ENCODE data around the gene OSBPL10. TPM values are rescaled to one million over a fixed set of nuclear protein-coding genes. Genes with fewer than 3 reads are reported as not detected.

Gene OSBPL10
- total and polyA plus RNA-seq, 2 donors (not counting 1 experiment from before 2014, with no cell fraction given): 88.5 to 310 TPM

DNA sequence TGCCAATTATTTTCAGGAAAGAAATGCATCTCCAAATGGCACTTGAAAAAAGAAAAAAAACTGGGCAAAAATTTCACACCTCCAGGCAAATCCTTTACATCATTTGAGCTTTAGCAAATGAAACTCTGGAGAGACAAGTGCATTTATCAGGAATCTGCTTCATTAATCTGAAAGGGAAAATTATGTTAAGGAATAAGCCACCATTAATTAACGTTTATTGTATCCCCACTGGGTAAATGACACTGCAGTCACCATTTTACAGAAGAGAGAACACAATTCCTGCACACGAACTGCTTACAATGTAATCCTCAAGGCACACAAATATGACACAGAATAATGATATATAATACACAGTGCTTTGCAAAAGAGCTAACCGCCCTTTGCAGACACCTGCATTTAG lies 217.3 kb downstream of the OSBPL10 start:
- Histone ChIP-seq H3K4me3 (ENCODE audit: control extremely low read depth in 1 of 5, extremely low read depth in 1 of 5, insufficient read depth in 1 of 5, low read depth in 2 of 5, low read length in 4 of 5) (no peak overlapping the region), H3K4me1 (ENCODE audit: control insufficient read depth in 2 of 2, insufficient read depth in 2 of 2, low read length in 2 of 2) (peaks cover 0 to 11% of the 10 kb centered on the region in 2 donors), H2AFZ (ENCODE audit: insufficient read depth, low read depth, low read length, poor library complexity, severe bottlenecking) (no peak overlapping the region), H3K27ac (ENCODE audit: low read length in 2 of 2) (no peak overlapping the region), H3K4me2 (replicated peaks; ENCODE audit: low read depth, low read length, poor library complexity, severe bottlenecking) (no peak overlapping the region), H3K27me3 (replicated peaks in 1 of 4; ENCODE audit: control extremely low read depth in 1 of 4, control insufficient read depth in 3 of 4, insufficient read depth in 4 of 4, low read length in 3 of 4) (no peaks in the 10 kb centered on the region), H3K36me3 (replicated peaks in 1 of 2; ENCODE audit: control extremely low read depth in 1 of 2, control insufficient read depth in 1 of 2, extremely low read depth in 1 of 2, insufficient read depth in 2 of 2, low read length in 1 of 2) (peaks cover 4 to 32% of the 10 kb centered on the region in 2 experiments), H3K9me3 (ENCODE audit: control extremely low read depth in 1 of 3, control insufficient read depth in 2 of 3, insufficient read depth in 1 of 3, low read length in 2 of 3) (no peaks in the 10 kb centered on the region), H4K20me1 (ENCODE audit: control insufficient read depth, insufficient read depth, low read length, poor library complexity, severe bottlenecking) (peaks cover 52% of the 10 kb centered on the region), H3K9ac (ENCODE audit: low read length) (no peak overlapping the region), H3K79me2 (ENCODE audit: control insufficient read depth, insufficient read depth, low read length) (peaks cover 58% of the 10 kb centered on the region)
- WGBS (ENCODE audit: insufficient coverage): no CpG with 5 or more reads among the region's 3 CpGs
- Mint-ChIP-seq H3K4me3 (no peak overlapping the region), H3K27ac (peak overlapping the region; percentile 7), H3K9me3 (ENCODE audit: insufficient read depth) (no peaks in the 10 kb centered on the region), H3K4me1 (peaks cover 70% of the 10 kb centered on the region), H3K27me3 (no peaks in the 10 kb centered on the region)
- intact Hi-C loops (cut with micrococcal nuclease): no loop called here
- no peak for ATAC-seq (ENCODE audit: low read depth)
- no peak for TF ChIP-seq EZH2 (IDR thresholded peaks at IDR 0.05; ENCODE audit: borderline replicate concordance, insufficient read depth, low read depth, low read length, poor library complexity, severe bottlenecking)
- TF ChIP-seq CTCF (IDR thresholded peaks at IDR 0.05): no peak
- ChIA-PET CTCF (interaction anchor here (1.4 kb wide), 1 partner anchor 12 kb away, joined by 4 read pairs; no protein-coding TSS in a partner anchor), POLR2A (no interaction called here)
- no peak for DNase-seq

DNA sequence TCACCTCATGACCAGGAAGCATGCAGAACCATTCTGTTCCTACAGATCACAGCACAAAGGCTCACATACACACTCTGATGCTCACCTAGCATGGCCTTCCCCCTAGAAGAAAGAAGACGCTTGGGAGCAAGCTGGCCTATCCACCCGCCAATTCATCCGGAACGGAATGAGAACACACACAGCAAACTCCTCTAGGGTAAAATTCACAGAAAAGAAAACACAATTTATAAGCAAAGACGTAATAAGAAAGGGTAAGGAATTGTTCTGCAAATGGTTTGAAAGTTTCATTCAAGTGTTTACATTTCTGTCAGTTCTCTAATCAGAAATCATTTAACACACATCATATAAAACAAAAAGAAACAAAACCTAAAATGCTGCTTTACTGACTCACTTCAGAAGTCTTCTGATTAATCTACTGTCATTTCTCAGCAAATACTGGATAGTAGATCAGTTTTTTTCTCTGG lies 218.1 kb downstream of the OSBPL10 start:
- Histone ChIP-seq H3K36me3 (replicated peaks in 1 of 2; ENCODE audit: control extremely low read depth in 1 of 2, control insufficient read depth in 1 of 2, extremely low read depth in 1 of 2, insufficient read depth in 2 of 2, low read length in 1 of 2) (peaks cover 4 to 28% of the 10 kb centered on the region in 2 experiments), H3K4me1 (ENCODE audit: control insufficient read depth in 2 of 2, insufficient read depth in 2 of 2, low read length in 2 of 2) (peaks cover 5 to 14% of the 10 kb centered on the region in 2 donors), H3K9me3 (ENCODE audit: control extremely low read depth in 1 of 3, control insufficient read depth in 2 of 3, insufficient read depth in 1 of 3, low read length in 2 of 3) (no peaks in the 10 kb centered on the region), H2AFZ (ENCODE audit: insufficient read depth, low read depth, low read length, poor library complexity, severe bottlenecking) (no peak overlapping the region), H3K79me2 (ENCODE audit: control insufficient read depth, insufficient read depth, low read length) (peaks cover 51% of the 10 kb centered on the region), H3K9ac (ENCODE audit: low read length) (no peak overlapping the region), H3K27me3 (replicated peaks in 1 of 4; ENCODE audit: control extremely low read depth in 1 of 4, control insufficient read depth in 3 of 4, insufficient read depth in 4 of 4, low read length in 3 of 4) (no peaks in the 10 kb centered on the region), H3K27ac (ENCODE audit: low read length in 2 of 2) (peak overlapping the region in 1 of 2 donors; percentile 7), H3K4me3 (ENCODE audit: control extremely low read depth in 1 of 5, extremely low read depth in 1 of 5, insufficient read depth in 1 of 5, low read depth in 2 of 5, low read length in 4 of 5) (no peak overlapping the region), H3K4me2 (replicated peaks; ENCODE audit: low read depth, low read length, poor library complexity, severe bottlenecking) (no peak overlapping the region), H4K20me1 (ENCODE audit: control insufficient read depth, insufficient read depth, low read length, poor library complexity, severe bottlenecking) (peaks cover 44% of the 10 kb centered on the region)
- no peaks in the 10 kb centered on the region for H3K27me3 Mint-ChIP-seq
- ChIA-PET CTCF (no interaction called here), POLR2A (no interaction called here)
- peaks cover 69% of the 10 kb centered on the region for H3K4me1 Mint-ChIP-seq
- WGBS (ENCODE audit: insufficient coverage): no CpG with 5 or more reads among the region's 5 CpGs
- no peak for TF ChIP-seq EZH2 (IDR thresholded peaks at IDR 0.05; ENCODE audit: borderline replicate concordance, insufficient read depth, low read depth, low read length, poor library complexity, severe bottlenecking)
- TF ChIP-seq CTCF (IDR thresholded peaks at IDR 0.05): no peak
- H3K4me3 Mint-ChIP-seq: no peak overlapping the region
- no peak for DNase-seq
- no peak for ATAC-seq (ENCODE audit: low read depth)
- intact Hi-C loops (cut with micrococcal nuclease): no loop called here
- H3K27ac Mint-ChIP-seq: peak overlapping the region; percentile 74
- H3K9me3 Mint-ChIP-seq (ENCODE audit: insufficient read depth): no peaks in the 10 kb centered on the region

Data from B cell (primary cell).